Naive thymus-derived CD4-positive, alpha-beta T cell (primary cell): ENCODE measurements around the gene LMBR1. TPM values are rescaled to one million over a fixed set of nuclear protein-coding genes. Genes with fewer than 3 reads are reported as not detected.
A peak's percentile ranks its signal among the peaks of the same experiment; 100 is the strongest.

Experiments
- ATAC-seq: fragments of 150-1000 bp; cut with Tn5 transposase; 2 replicates; pipeline ENCODE4 v1.10.0; 2021; ENCODE audit warnings: mild to moderate bottlenecking, moderate library complexity
- CTCF ChIA-PET: fragments of 350-600 bp; sonication (Branson Sonifier 250); formaldehyde crosslinking; loops from one replicate; lab custom pipeline; 2021; ENCODE audit warnings: antibody characterized with exemption; lab: Charles Lee
- POLR2A ChIA-PET: fragments of 350-600 bp; sonication (Branson Sonifier 250); formaldehyde crosslinking; loops from one replicate; lab custom pipeline; 2021; ENCODE audit warnings: antibody characterized with exemption, inconsistent platforms; lab: Charles Lee
- DNase-seq, 9 donors: peaks; one replicate each; pipeline versions ENCODE4 v3.0.0 to v3.0.0-alpha.2; 2020 to 2022; ENCODE audit warnings: mixed read lengths in 1 of 9
- H3K27ac ChIP-seq: one replicate; pipeline ENCODE4 v1.7.0; 2013; ENCODE audit warnings: mild to moderate bottlenecking, low read depth, low read length, moderate library complexity
- H3K27me3 ChIP-seq, 2 donors: one replicate each; pipeline ENCODE4 v1.7.0; 2013; ENCODE audit warnings: low read length in 2 of 2, mild to moderate bottlenecking in 2 of 2, moderate library complexity in 2 of 2; ENCODE audit not compliant: control insufficient read depth in 2 of 2, insufficient read depth in 2 of 2
- H3K36me3 ChIP-seq, 3 experiments: 1 replicate in 2 of 3; 2 replicates in 1 of 3; pipeline ENCODE4 v1.7.0; 2013; ENCODE audit warnings: low read length in 3 of 3, mild to moderate bottlenecking in 3 of 3, moderate library complexity in 1 of 3; ENCODE audit not compliant: insufficient read depth in 3 of 3, control insufficient read depth in 2 of 3
- H3K4me1 ChIP-seq, 2 donors: one replicate each; pipeline ENCODE4 v1.7.0; 2013; ENCODE audit warnings: low read length in 2 of 2, mild to moderate bottlenecking in 2 of 2, moderate library complexity in 1 of 2; ENCODE audit not compliant: control insufficient read depth in 2 of 2, insufficient read depth in 2 of 2
- H3K4me3 ChIP-seq: 2 replicates; pipeline ENCODE4 v1.7.0; 2013; ENCODE audit warnings: mild to moderate bottlenecking, low read length
- H3K9me3 ChIP-seq, 3 experiments: 1 replicate in 2 of 3; 2 replicates in 1 of 3; pipeline ENCODE4 v1.7.0; 2013; ENCODE audit warnings: low read length in 3 of 3; ENCODE audit not compliant: control insufficient read depth in 2 of 3
- H3K27ac Mint-ChIP-seq, 9 donors: one replicate each; pipeline ENCODE4 v1.8.0; 2020 to 2022; ENCODE audit warnings: mixed read lengths in 9 of 9, mild to moderate bottlenecking in 8 of 9, moderate library complexity in 5 of 9, inconsistent platforms in 2 of 9
- H3K27me3 Mint-ChIP-seq, 5 donors: one replicate each; pipeline ENCODE4 v1.8.0; 2021 to 2022; ENCODE audit warnings: mixed read lengths in 5 of 5, mild to moderate bottlenecking in 1 of 5
- H3K36me3 Mint-ChIP-seq, 5 donors: one replicate each; pipeline ENCODE4 v1.8.0; 2020 to 2022; ENCODE audit warnings: mixed read lengths in 5 of 5, mild to moderate bottlenecking in 3 of 5, inconsistent platforms in 1 of 5
- H3K4me1 Mint-ChIP-seq, 7 donors: one replicate each; pipeline ENCODE4 v1.8.0; 2020 to 2022; ENCODE audit warnings: mixed read lengths in 7 of 7, mild to moderate bottlenecking in 3 of 7, inconsistent platforms in 1 of 7
- H3K4me3 Mint-ChIP-seq, 10 donors: one replicate each; pipeline ENCODE4 v1.8.0; 2020 to 2022; ENCODE audit warnings: mild to moderate bottlenecking in 10 of 10, mixed read lengths in 10 of 10, moderate library complexity in 6 of 10, inconsistent platforms in 2 of 10
- H3K9me3 Mint-ChIP-seq, 11 donors: one replicate each; pipeline ENCODE4 v1.8.0; 2020 to 2022; ENCODE audit warnings: mixed read lengths in 11 of 11, mild to moderate bottlenecking in 4 of 11, inconsistent platforms in 1 of 11, moderate library complexity in 1 of 11
- intact Hi-C, 2 donors: fragments of 100-400 bp; cut with micrococcal nuclease; formaldehyde crosslinking; loops; one replicate each; pipeline ENCODE4 v1.15.1; 2023
- polyA plus RNA-seq, 2 donors: library from polyadenylated mRNA; unstranded; fragments of 300-500 nt; fragmentation: Illumina TruSeq; gene quantifications; one replicate each; pipeline ENCODE4 v1.2.3, GENCODE V29; 2021
- total RNA-seq, 6 experiments: library from RNA in 5 of 6; stranded (reverse) in 5 of 6; gene quantifications; 1 replicate in 5 of 6; 2 replicates in 1 of 6; pipeline ENCODE4 v1.2.3 and lab custom pipeline; 2021 to 2026

LMBR1 gene
- total and polyA plus RNA-seq, 7 experiments from 2014 or later = 34.5 to 101 (median 63.3) TPM

DNA sequence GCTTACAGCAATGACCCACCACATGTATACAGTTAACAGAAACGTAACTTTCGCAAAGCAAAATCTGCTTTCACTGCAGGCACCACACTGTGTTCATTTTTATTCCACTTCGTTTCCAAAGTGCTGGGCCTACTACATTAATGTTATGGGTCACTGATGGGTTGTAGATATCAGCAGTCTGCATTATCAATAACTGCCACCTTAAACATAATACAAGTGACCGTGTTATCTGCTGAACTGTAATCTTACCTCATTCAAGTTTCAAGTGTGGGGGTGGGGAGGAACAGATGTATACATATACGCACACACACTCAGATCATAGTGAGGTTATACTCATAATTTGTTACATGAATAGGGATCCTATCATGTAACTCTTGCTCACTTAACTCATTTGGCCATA is 231.3 kb downstream of the LMBR1 start:
- Histone ChIP-seq H3K4me1 (no peaks in the 10 kb centered on the region), H3K27ac (no peak overlapping the region), H3K4me3 (no peak overlapping the region), H3K36me3 (no peaks in the 10 kb centered on the region), H3K27me3 (no peaks in the 10 kb centered on the region), H3K9me3 (no peaks in the 10 kb centered on the region)
- Mint-ChIP-seq H3K27me3 (peaks cover 0 to 8% (median 0%) of the 10 kb centered on the region in 5 donors), H3K4me1 (peaks cover 0 to 4% (median 0%) of the 10 kb centered on the region in 7 donors), H3K9me3 (no peaks in the 10 kb centered on the region), H3K4me3 (no peak overlapping the region), H3K27ac (no peak overlapping the region), H3K36me3 (peaks cover 0 to 2% (median 0%) of the 10 kb centered on the region in 5 donors)
- intact Hi-C loops = no loop called here
- POLR2A ChIA-PET = no interaction called here
- DNase-seq (no peak), ATAC-seq (no peak)
- CTCF ChIA-PET = interaction anchor here (0.7 kb wide), 1 partner anchor 10 kb away, joined by 3 read pairs; no protein-coding TSS in a partner anchor

DNA sequence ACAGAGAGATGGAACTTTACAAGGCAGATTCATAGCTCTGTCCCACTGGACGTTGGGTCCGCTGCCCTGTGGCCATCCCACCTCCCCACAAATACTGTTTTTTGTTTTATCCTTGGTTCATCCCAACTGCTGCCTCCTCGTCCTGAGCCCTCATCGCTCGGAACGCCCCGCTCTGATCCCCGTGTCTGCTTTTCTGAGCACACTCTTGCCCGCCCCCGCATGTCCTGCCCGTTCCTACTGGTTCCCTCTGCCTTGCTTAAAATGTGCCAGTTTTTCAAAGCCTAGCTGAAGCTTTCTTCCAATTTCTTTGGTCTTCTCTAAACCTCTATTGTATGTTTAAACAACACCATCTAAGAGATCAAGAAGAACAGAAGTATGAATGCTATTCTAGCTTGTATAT is 233.0 kb downstream of the LMBR1 start:
- DNase-seq = no peak
- H3K36me3 Mint-ChIP-seq = peaks cover 0 to 2% (median 0%) of the 10 kb centered on the region in 5 donors
- H3K4me3 Mint-ChIP-seq = peak overlapping the region in 1 of 10 donors; percentile 3
- ATAC-seq = no peak
- no peaks in the 10 kb centered on the region for H3K36me3 ChIP-seq
- ChIA-PET CTCF (no interaction called here), POLR2A (no interaction called here)
- intact Hi-C loops = no loop called here
- peaks cover 0 to 8% (median 0%) of the 10 kb centered on the region in 7 donors for H3K4me1 Mint-ChIP-seq
- no peak overlapping the region for H3K4me3 ChIP-seq
- H3K4me1 ChIP-seq = no peaks in the 10 kb centered on the region
- no peaks in the 10 kb centered on the region for H3K9me3 ChIP-seq
- no peak overlapping the region for H3K27ac Mint-ChIP-seq
- no peak overlapping the region for H3K27ac ChIP-seq
- H3K27me3 Mint-ChIP-seq = peaks cover 0 to 8% (median 0%) of the 10 kb centered on the region in 5 donors
- H3K27me3 ChIP-seq = no peaks in the 10 kb centered on the region
- H3K9me3 Mint-ChIP-seq = no peaks in the 10 kb centered on the region

DNA sequence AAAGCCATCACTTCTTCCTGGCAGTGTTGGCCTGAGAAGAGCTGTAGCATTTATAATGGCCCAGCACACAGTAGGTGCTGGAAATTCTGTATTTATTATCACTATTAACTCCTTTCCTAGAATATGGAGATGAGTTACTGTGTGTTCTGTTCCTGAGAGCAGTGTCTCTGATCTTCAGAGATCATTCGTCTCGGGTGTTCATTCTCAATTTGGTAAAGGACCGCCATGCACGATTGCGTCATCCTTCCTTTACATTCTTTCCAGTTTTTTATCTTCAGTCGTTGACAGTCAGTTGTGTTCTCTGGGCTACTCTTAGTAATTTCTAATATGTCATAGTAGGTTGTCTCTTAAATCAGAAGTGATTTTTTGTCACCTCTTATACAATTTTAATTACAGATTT is 233.8 kb downstream of the LMBR1 start:
- no peak overlapping the region for H3K27ac Mint-ChIP-seq
- Histone ChIP-seq H3K36me3 (no peaks in the 10 kb centered on the region), H3K27ac (no peak overlapping the region), H3K9me3 (no peaks in the 10 kb centered on the region), H3K4me3 (no peak overlapping the region), H3K4me1 (no peaks in the 10 kb centered on the region), H3K27me3 (no peaks in the 10 kb centered on the region)
- ATAC-seq = no peak
- H3K9me3 Mint-ChIP-seq = no peaks in the 10 kb centered on the region
- peaks cover 0 to 2% (median 0%) of the 10 kb centered on the region in 5 donors for H3K36me3 Mint-ChIP-seq
- intact Hi-C loops = no loop called here
- peaks cover 0 to 8% (median 0%) of the 10 kb centered on the region in 7 donors for H3K4me1 Mint-ChIP-seq
- CTCF ChIA-PET = no interaction called here
- no peak overlapping the region for H3K4me3 Mint-ChIP-seq
- DNase-seq = no peak
- POLR2A ChIA-PET = no interaction called here
- peaks cover 0 to 8% (median 6%) of the 10 kb centered on the region in 5 donors for H3K27me3 Mint-ChIP-seq

DNA sequence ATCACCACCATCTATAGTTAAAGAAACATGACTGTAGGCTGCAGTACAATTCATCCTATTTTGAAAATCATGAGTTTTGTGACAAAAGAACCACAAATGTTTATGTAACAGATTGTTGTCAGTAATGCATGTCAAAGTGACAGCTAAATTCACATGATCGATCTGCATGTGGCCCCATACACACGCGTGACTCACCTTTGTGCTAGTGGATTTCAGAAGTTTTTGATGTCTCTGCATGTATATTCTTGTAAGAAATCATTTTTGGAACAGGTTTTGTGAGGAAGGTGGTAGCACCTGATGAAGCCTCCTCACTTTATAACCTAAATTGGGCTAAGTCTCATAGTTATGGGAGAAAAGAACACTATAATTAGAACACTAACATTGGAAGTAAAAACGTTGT is 235.3 kb downstream of the LMBR1 start:
- intact Hi-C loops = no loop called here
- H3K9me3 Mint-ChIP-seq = no peaks in the 10 kb centered on the region
- Histone ChIP-seq H3K36me3 (no peaks in the 10 kb centered on the region), H3K4me3 (no peak overlapping the region), H3K27ac (no peak overlapping the region), H3K27me3 (no peaks in the 10 kb centered on the region), H3K9me3 (no peaks in the 10 kb centered on the region), H3K4me1 (no peaks in the 10 kb centered on the region)
- peaks cover 0 to 8% (median 0%) of the 10 kb centered on the region in 7 donors for H3K4me1 Mint-ChIP-seq
- peaks cover 0 to 2% (median 0%) of the 10 kb centered on the region in 5 donors for H3K36me3 Mint-ChIP-seq
- CTCF ChIA-PET = no interaction called here
- ATAC-seq = no peak
- POLR2A ChIA-PET = no interaction called here
- H3K4me3 Mint-ChIP-seq = no peak overlapping the region
- DNase-seq = no peak
- H3K27ac Mint-ChIP-seq = no peak overlapping the region
- peaks cover 6 to 13% (median 8%) of the 10 kb centered on the region in 5 donors for H3K27me3 Mint-ChIP-seq

DNA sequence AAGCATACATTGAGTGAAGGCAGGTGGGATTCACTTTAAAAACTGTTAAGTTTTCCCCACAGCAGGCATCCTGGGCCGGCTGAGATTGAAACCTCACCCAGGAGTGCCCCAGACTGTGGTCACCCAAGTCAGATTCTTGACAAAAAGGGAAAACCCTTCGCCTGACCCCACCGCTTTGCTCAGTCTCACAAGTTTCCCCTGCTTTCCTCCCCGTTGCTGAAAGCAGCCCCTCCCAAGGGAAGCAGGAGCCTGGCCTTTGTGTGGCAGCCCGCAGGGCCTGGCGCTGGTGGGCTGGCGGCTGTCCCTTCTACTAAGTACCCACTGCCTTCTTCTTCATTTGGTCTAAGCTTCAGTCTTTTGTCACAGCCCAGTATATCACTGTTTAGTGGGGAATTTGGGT is 236.4 kb downstream of the LMBR1 start:
- peaks cover 0 to 8% (median 0%) of the 10 kb centered on the region in 7 donors for H3K4me1 Mint-ChIP-seq
- intact Hi-C loops = no loop called here
- H3K36me3 ChIP-seq = no peaks in the 10 kb centered on the region
- H3K9me3 ChIP-seq = no peaks in the 10 kb centered on the region
- H3K27ac Mint-ChIP-seq = no peak overlapping the region
- ATAC-seq = no peak
- H3K27me3 Mint-ChIP-seq = peaks cover 8 to 23% (median 17%) of the 10 kb centered on the region in 5 donors
- no peak for DNase-seq
- no peak overlapping the region for H3K4me3 ChIP-seq
- H3K36me3 Mint-ChIP-seq = peaks cover 0 to 2% (median 0%) of the 10 kb centered on the region in 5 donors
- no peaks in the 10 kb centered on the region for H3K27me3 ChIP-seq
- no peaks in the 10 kb centered on the region for H3K4me1 ChIP-seq
- H3K27ac ChIP-seq = no peak overlapping the region
- H3K9me3 Mint-ChIP-seq = peaks cover 0 to 2% (median 0%) of the 10 kb centered on the region in 11 donors
- CTCF ChIA-PET = no interaction called here
- POLR2A ChIA-PET = no interaction called here
- H3K4me3 Mint-ChIP-seq = no peak overlapping the region

DNA sequence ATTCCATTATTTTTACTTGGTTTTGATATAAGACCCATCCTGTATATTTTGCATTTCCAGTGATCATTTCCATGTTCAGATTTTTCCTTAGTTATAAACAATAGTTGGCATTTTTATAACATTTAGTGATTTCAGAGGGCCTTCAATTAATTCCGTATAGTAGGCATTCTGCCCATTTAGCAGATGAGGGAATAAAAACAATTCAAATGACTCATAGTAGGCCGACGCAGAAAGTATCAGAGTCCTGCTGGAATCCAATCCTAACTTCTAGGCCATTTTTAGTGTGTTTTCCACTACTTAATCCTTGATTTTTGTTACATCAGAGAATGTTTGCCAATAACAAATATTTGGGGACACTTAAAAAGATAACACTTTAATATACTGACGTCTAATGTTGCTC is 237.0 kb downstream of the LMBR1 start:
- intact Hi-C loops = loop anchor here in 1 of 2 donors (2.0 kb wide), 1 partner anchor 15 kb away; the partner anchor contains the start of gene RNF32
- ChIA-PET POLR2A (no interaction called here), CTCF (no interaction called here)
- no peak for ATAC-seq
- no peaks in the 10 kb centered on the region for H3K27me3 ChIP-seq
- Mint-ChIP-seq H3K4me1 (peaks cover 0 to 8% (median 0%) of the 10 kb centered on the region in 7 donors), H3K4me3 (no peak overlapping the region), H3K9me3 (peaks cover 0 to 2% (median 0%) of the 10 kb centered on the region in 11 donors), H3K27ac (no peak overlapping the region), H3K27me3 (peaks cover 8 to 27% (median 21%) of the 10 kb centered on the region in 5 donors), H3K36me3 (peaks cover 0 to 2% (median 0%) of the 10 kb centered on the region in 5 donors)
- H3K4me3 ChIP-seq = no peak overlapping the region
- H3K27ac ChIP-seq = no peak overlapping the region
- no peaks in the 10 kb centered on the region for H3K4me1 ChIP-seq
- H3K9me3 ChIP-seq = no peaks in the 10 kb centered on the region
- DNase-seq = no peak
- no peaks in the 10 kb centered on the region for H3K36me3 ChIP-seq

DNA sequence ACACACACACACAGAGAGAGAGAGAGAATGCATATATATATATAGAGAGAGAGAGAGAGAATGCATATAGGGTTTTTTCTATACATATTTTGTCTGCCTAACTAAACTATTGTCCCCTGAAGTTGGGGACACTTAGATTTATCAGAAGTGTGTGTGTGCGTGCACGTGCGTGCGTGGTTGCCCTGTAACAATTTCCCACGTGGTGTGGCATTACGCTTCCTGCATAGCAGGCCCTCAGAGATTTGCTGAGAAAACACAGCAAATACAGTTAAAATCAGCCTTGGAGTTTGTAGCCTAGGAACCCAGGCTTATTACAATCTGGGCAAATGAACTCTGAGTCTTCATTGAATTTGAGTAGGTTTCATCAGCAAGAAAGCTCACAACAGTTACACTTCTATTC is 237.7 kb downstream of the LMBR1 start:
- ATAC-seq (no peak), DNase-seq (no peak)
- Histone ChIP-seq H3K36me3 (no peaks in the 10 kb centered on the region), H3K4me3 (no peak overlapping the region), H3K9me3 (no peaks in the 10 kb centered on the region), H3K4me1 (no peaks in the 10 kb centered on the region), H3K27ac (no peak overlapping the region), H3K27me3 (peaks cover 0 to under 1% of the 10 kb centered on the region in 2 donors)
- Mint-ChIP-seq H3K9me3 (peaks cover 0 to 4% (median 0%) of the 10 kb centered on the region in 11 donors), H3K4me1 (peaks cover 0 to 9% (median 0%) of the 10 kb centered on the region in 7 donors), H3K27me3 (peaks cover 13 to 34% (median 24%) of the 10 kb centered on the region in 5 donors), H3K27ac (no peak overlapping the region), H3K36me3 (peaks cover 0 to 2% (median 0%) of the 10 kb centered on the region in 5 donors), H3K4me3 (no peak overlapping the region)
- CTCF ChIA-PET = no interaction called here
- POLR2A ChIA-PET = no interaction called here
- intact Hi-C loops = loop anchor here in 1 of 2 donors (2.0 kb wide), 1 partner anchor 14 kb away; the partner anchor contains the start of gene RNF32
